CD14-positive monocyte (primary cell): ENCODE data around the gene CNNM2. TPM values are rescaled to one million over a fixed set of nuclear protein-coding genes. Genes with fewer than 3 reads are reported as not detected.

ENCODE experiments used
- DNase-seq, 3 donors: peaks; one replicate each; pipeline ENCODE4 v3.0.0-alpha.2; 2011 to 2022
- H2AFZ ChIP-seq: 2 replicates; pipeline ENCODE4 v1.6.0; 2012; ENCODE audit warnings: mild to moderate bottlenecking, low read depth, low read length, inconsistent platforms; ENCODE audit not compliant: insufficient read depth, poor library complexity, severe bottlenecking
- H3K27ac ChIP-seq, 2 donors: 1 replicate in 1 of 2; 2 replicates in 1 of 2; pipeline ENCODE4 v1.5.1; 2012 to 2013; ENCODE audit warnings: low read length in 2 of 2, control low read depth in 1 of 2, inconsistent platforms in 1 of 2, low read depth in 1 of 2, mild to moderate bottlenecking in 1 of 2
- H3K27me3 ChIP-seq, 2 donors: one replicate each; pipeline versions ENCODE4 v1.6.0 to v1.6.1; 2011 to 2013; ENCODE audit warnings: low read length in 2 of 2; ENCODE audit not compliant: control insufficient read depth in 2 of 2, insufficient read depth in 2 of 2
- H3K36me3 ChIP-seq, 2 donors: replicated peaks in 1 of 2; 1 replicate in 1 of 2; 2 replicates in 1 of 2; pipeline versions ENCODE4 v1.5.1 to v1.6.1; 2012 to 2013; ENCODE audit warnings: low read length in 2 of 2, control low read depth in 1 of 2, inconsistent platforms in 1 of 2, mild to moderate bottlenecking in 1 of 2; ENCODE audit not compliant: insufficient read depth in 2 of 2, control insufficient read depth in 1 of 2
- H3K4me1 ChIP-seq, 2 donors: 1 replicate in 1 of 2; 2 replicates in 1 of 2; pipeline versions ENCODE4 v1.5.1 to v1.6.1; 2012 to 2013; ENCODE audit warnings: low read length in 2 of 2, control low read depth in 1 of 2, inconsistent platforms in 1 of 2, mild to moderate bottlenecking in 1 of 2, moderate library complexity in 1 of 2; ENCODE audit not compliant: insufficient read depth in 2 of 2, control insufficient read depth in 1 of 2
- H3K4me2 ChIP-seq: replicated peaks from 2 replicates; pipeline ENCODE3; 2012; ENCODE audit warnings: low read length, moderate library complexity, mild to moderate bottlenecking; ENCODE audit not compliant: poor library complexity, severe bottlenecking; ENCODE audit errors: extremely low read depth
- H3K4me3 ChIP-seq, 3 experiments: fragments of 200-600 bp in 1 of 3; sonication (generic) in 1 of 3; replicated peaks in 1 of 3; 1 replicate in 2 of 3; 2 replicates in 1 of 3; pipeline ENCODE4 v1.5.1; 2011 to 2013; ENCODE audit warnings: low read length in 3 of 3, mild to moderate bottlenecking in 3 of 3, control low read depth in 2 of 3, low read depth in 2 of 3, inconsistent platforms in 1 of 3, moderate library complexity in 1 of 3
- H3K79me2 ChIP-seq: 2 replicates; pipeline ENCODE4 v1.6.0; 2012; ENCODE audit warnings: mild to moderate bottlenecking, control low read depth, inconsistent platforms, low read length, moderate library complexity; ENCODE audit not compliant: insufficient read depth
- H3K9ac ChIP-seq: 2 replicates; pipeline ENCODE4 v1.6.0; 2017; ENCODE audit warnings: low read length, mild to moderate bottlenecking; ENCODE audit not compliant: insufficient read depth, poor library complexity, severe bottlenecking
- H3K9me3 ChIP-seq, 2 donors: replicated peaks in 1 of 2; 1 replicate in 1 of 2; 2 replicates in 1 of 2; pipeline versions ENCODE4 v1.5.1 to v1.6.1; 2012 to 2013; ENCODE audit warnings: low read length in 2 of 2, control low read depth in 1 of 2; ENCODE audit not compliant: control insufficient read depth in 1 of 2, insufficient read depth in 1 of 2
- H4K20me1 ChIP-seq: 2 replicates; pipeline ENCODE4 v1.6.0; 2012; ENCODE audit warnings: mild to moderate bottlenecking, low read length, control low read depth, moderate library complexity; ENCODE audit not compliant: insufficient read depth
- H3K27ac Mint-ChIP-seq, 7 donors: one replicate each; pipeline ENCODE4 v1.8.0; 2020; ENCODE audit warnings: mild to moderate bottlenecking in 7 of 7, mixed read lengths in 7 of 7, moderate library complexity in 6 of 7, inconsistent platforms in 2 of 7
- H3K27me3 Mint-ChIP-seq, 3 donors: one replicate each; pipeline ENCODE4 v1.8.0; 2021 to 2022; ENCODE audit warnings: low read depth in 3 of 3, mild to moderate bottlenecking in 3 of 3, mixed read lengths in 3 of 3, moderate library complexity in 3 of 3, inconsistent platforms in 1 of 3
- H3K36me3 Mint-ChIP-seq, 2 donors: one replicate each; pipeline ENCODE4 v1.8.0; 2020; ENCODE audit warnings: mixed read lengths in 2 of 2, inconsistent platforms in 1 of 2, mild to moderate bottlenecking in 1 of 2
- H3K4me1 Mint-ChIP-seq: one replicate; pipeline ENCODE4 v1.8.0; 2020; ENCODE audit warnings: mild to moderate bottlenecking, mixed read lengths
- H3K4me3 Mint-ChIP-seq, 2 donors: one replicate each; pipeline ENCODE4 v1.8.0; 2020; ENCODE audit warnings: mild to moderate bottlenecking in 2 of 2, mixed read lengths in 2 of 2, moderate library complexity in 1 of 2
- H3K9me3 Mint-ChIP-seq, 7 donors: one replicate each; pipeline ENCODE4 v1.8.0; 2020 to 2022; ENCODE audit warnings: mixed read lengths in 7 of 7, mild to moderate bottlenecking in 6 of 7, moderate library complexity in 6 of 7, inconsistent platforms in 2 of 7
- CTCF ChIP-seq: fragments of 200-600 bp; IDR thresholded peaks from one replicate; pipeline ENCODE4 v1.8.0; 2022; ENCODE audit warnings: antibody characterized with exemption, mild to moderate bottlenecking
- WGBS: methylation state at CpG from one replicate; pipeline ENCODE4 v1.1.5; 2013; ENCODE audit warnings: missing lambda C conversion rate; ENCODE audit not compliant: insufficient coverage; 5-methylcytosine and 5-hydroxymethylcytosine counted together
- intact Hi-C, 2 donors: fragments of 100-400 bp; cut with micrococcal nuclease; formaldehyde crosslinking; loops; one replicate each; pipeline versions ENCODE4 v1.15.0 to v1.15.1; 2023
- polyA plus RNA-seq, 3 donors: library from polyadenylated mRNA; depleted of rRNA in 1 of 3; unstranded in 2 of 3; stranded (reverse) in 1 of 3; fragments of 300-500 nt in 2 of 3; fragments of >200 nt in 1 of 3; fragmentation: Illumina TruSeq in 2 of 3; gene quantifications; 1 replicate in 2 of 3; 2 replicates in 1 of 3; pipeline ENCODE4 v1.2.3, GENCODE V29; 2012 to 2021

CNNM2 gene
- polyA plus RNA-seq, 3 donors = 1.6 to 3.8 (median 2.2) TPM

GRCh38 chr10:102935505-102935904 lies 17.4 kb downstream of the CNNM2 start:
- no peak overlapping the region for H3K27ac Mint-ChIP-seq
- no peak for DNase-seq
- peaks cover 6% of the 10 kb centered on the region for H3K4me1 Mint-ChIP-seq
- Histone ChIP-seq H3K27me3 (no peaks in the 10 kb centered on the region), H3K36me3 (no peaks in the 10 kb centered on the region), H3K79me2 (no peaks in the 10 kb centered on the region), H3K9me3 (no peaks in the 10 kb centered on the region), H3K9ac (no peak overlapping the region), H2AFZ (no peak overlapping the region), H3K4me3 (no peak overlapping the region), H3K4me1 (no peaks in the 10 kb centered on the region), H3K4me2 (no peak overlapping the region), H4K20me1 (no peaks in the 10 kb centered on the region), H3K27ac (no peak overlapping the region)
- no peak for TF ChIP-seq CTCF
- H3K9me3 Mint-ChIP-seq = peaks cover 0 to 7% (median 4%) of the 10 kb centered on the region in 7 donors
- H3K4me3 Mint-ChIP-seq = no peak overlapping the region
- H3K27me3 Mint-ChIP-seq = peaks cover 0 to 3% (median 1%) of the 10 kb centered on the region in 3 donors
- intact Hi-C loops = no loop called here
- H3K36me3 Mint-ChIP-seq = no peaks in the 10 kb centered on the region
- WGBS = 92% methylated on average over 1 of the region's 4 CpGs

GRCh38 chr10:102935939-102936605 lies 18.0 kb downstream of the CNNM2 start:
- Mint-ChIP-seq H3K27me3 (peaks cover 0 to 3% (median 1%) of the 10 kb centered on the region in 3 donors), H3K27ac (no peak overlapping the region), H3K36me3 (no peaks in the 10 kb centered on the region), H3K4me1 (peaks cover 5% of the 10 kb centered on the region), H3K9me3 (peaks cover 0 to 7% (median 4%) of the 10 kb centered on the region in 7 donors), H3K4me3 (no peak overlapping the region)
- H3K4me3 ChIP-seq = no peak overlapping the region
- H3K79me2 ChIP-seq = no peaks in the 10 kb centered on the region
- H3K4me2 ChIP-seq = no peak overlapping the region
- no peaks in the 10 kb centered on the region for H3K27me3 ChIP-seq
- H3K27ac ChIP-seq = no peak overlapping the region
- H4K20me1 ChIP-seq = no peaks in the 10 kb centered on the region
- WGBS = 100% methylated on average over 3 of the region's 3 CpGs
- H3K36me3 ChIP-seq = no peaks in the 10 kb centered on the region
- intact Hi-C loops = no loop called here
- H3K4me1 ChIP-seq = no peaks in the 10 kb centered on the region
- no peak for DNase-seq
- H3K9me3 ChIP-seq = no peaks in the 10 kb centered on the region
- no peak overlapping the region for H2AFZ ChIP-seq
- no peak overlapping the region for H3K9ac ChIP-seq
- no peak for TF ChIP-seq CTCF
